SH-SY5Y (cell line): ENCODE results near the gene PC.

Source experiments
- GATA2 ChIP-seq: IDR thresholded peaks from 2 replicates; pipeline ENCODE4 v1.6.1; 2011; ENCODE audit warnings: mild to moderate bottlenecking, low read depth, low read length
- GATA3 ChIP-seq: IDR thresholded peaks from 2 replicates; pipeline ENCODE4 v1.6.1; 2011; ENCODE audit warnings: low read depth, mild to moderate bottlenecking, low read length, moderate library complexity

DNA sequence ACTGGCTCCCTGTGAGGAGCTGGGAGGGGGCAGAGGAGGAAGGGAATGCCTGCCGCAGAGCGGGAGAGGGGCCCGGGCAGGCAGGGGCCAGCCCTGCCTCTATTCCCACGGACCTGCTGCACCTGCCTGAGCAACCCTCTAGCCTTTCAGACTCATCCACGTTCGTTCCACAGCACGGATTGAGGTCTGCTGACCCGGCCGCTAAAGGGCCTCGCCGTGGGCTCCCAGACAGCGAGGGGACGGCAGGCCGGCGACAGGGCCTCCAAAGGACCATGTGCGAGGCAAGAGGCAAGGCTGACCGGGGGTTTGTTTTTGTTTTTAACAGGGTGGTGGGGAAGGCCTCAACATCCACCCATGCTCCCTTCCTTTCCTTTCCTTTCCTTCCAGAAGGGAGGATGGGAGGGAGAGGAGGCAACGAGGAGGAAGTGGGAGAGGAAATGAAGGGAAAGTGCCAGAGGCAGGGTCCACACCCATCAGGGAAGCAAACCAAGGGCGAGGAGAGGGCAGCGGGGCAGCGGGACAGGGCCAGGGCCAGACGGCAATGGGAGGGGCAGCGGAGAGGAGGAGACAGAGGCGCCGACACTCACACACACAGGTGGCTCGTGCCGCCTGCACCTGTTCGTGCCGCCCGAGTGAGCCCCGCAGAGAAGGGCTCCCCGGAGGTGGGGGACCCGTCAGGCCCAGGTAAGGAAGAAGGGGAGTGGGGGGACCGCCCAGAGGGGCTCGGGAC is 93.8 kb downstream of the PC start:
- no peak for TF ChIP-seq GATA2
- TF ChIP-seq GATA3, result no peak
